Colonic mucosa (tissue), 4 donors: ENCODE results near the gene HLA-B. TPM values are rescaled to one million over a fixed set of nuclear protein-coding genes. Genes with fewer than 3 reads are reported as not detected.
"Not testable (repeated sequence)": the region's sequence is repeated elsewhere in the genome, so short reads cannot be mapped to it uniquely, and the experiment has no call there.

Experiments
- DNase-seq: peaks from one replicate; pipeline ENCODE4 v3.0.0-alpha.2; 2020
- H3K27ac ChIP-seq: fragments of 200-600 bp; one replicate; pipeline ENCODE4 v1.8.0; 2021
- H3K27me3 ChIP-seq: fragments of 200-600 bp; one replicate; pipeline ENCODE4 v1.8.0; 2021
- H3K36me3 ChIP-seq: fragments of 200-600 bp; one replicate; pipeline ENCODE4 v1.8.0; 2021
- H3K4me1 ChIP-seq: fragments of 200-600 bp; one replicate; pipeline ENCODE4 v1.8.0; 2021; ENCODE audit warnings: mild to moderate bottlenecking
- H3K4me3 ChIP-seq: fragments of 200-600 bp; one replicate; pipeline ENCODE4 v1.8.0; 2021
- H3K9ac ChIP-seq, 2 donors: one replicate each; pipeline ENCODE4 v1.7.0; 2013; ENCODE audit warnings: control low read depth in 2 of 2, low read depth in 2 of 2, low read length in 2 of 2
- H3K9me3 ChIP-seq: fragments of 200-600 bp; one replicate; pipeline ENCODE4 v1.8.0; 2021
- CTCF ChIP-seq: fragments of 200-600 bp; IDR thresholded peaks from one replicate; pipeline ENCODE4 v1.8.0; 2022; ENCODE audit warnings: antibody characterized with exemption, mild to moderate bottlenecking
- intact Hi-C: fragments of 100-400 bp; cut with DNase I; formaldehyde crosslinking; loops from one replicate; pipeline ENCODE4 v1.14.1; 2022
- total RNA-seq, 2 donors: library from RNA; stranded (reverse); fragmentation: NEBNext Ultra II Directional in 1 of 2; extraction: Animal tissue kit (Norgen Biotek cat#: 25700) in 1 of 2; gene quantifications; one replicate each; pipeline ENCODE4 v1.2.1, GENCODE V29; 2021
- donor health status: healthy.
- donor health status: DM: no; HTN: no; CAD: no.
- donor health status: DM: no; HTN: no; CAD: no.

HLA-B gene
- total RNA-seq = 1,000 to 10,000 TPM; 1,153 to 3,111 TPM

GRCh38 chr6:31356946-31357466 lies at the start of gene HLA-B:
Gene HLA-B (minus strand): TSS chr6:31357179. CDS start chr6:31357158, 21 bp downstream.
- intact Hi-C loops = no loop called here
- Histone ChIP-seq H3K4me1 (no peaks in the 10 kb centered on the region), H3K4me3 (peak within 1 kb of the TSS; percentile 52), H3K27me3 (no peaks in the 10 kb centered on the region), H3K9me3 (no peaks in the 10 kb centered on the region), H3K27ac (peak within 1 kb of the TSS; percentile 81), H3K9ac (peak within 1 kb of the TSS; percentile 81 to 98), H3K36me3 (peaks cover 4% of the 10 kb centered on the region)
- TF ChIP-seq CTCF = no peak
- peak; percentile 70 for DNase-seq

- no peak overlapping the region for H3K4me3 ChIP-seq
- peaks cover 7% of the 10 kb centered on the region for H3K4me1 ChIP-seq
- no peak overlapping the region for H3K27ac ChIP-seq
- no peaks in the 10 kb centered on the region for H3K27me3 ChIP-seq
- no peaks in the 10 kb centered on the region for H3K36me3 ChIP-seq
- H3K9ac ChIP-seq = no peak overlapping the region
- H3K9me3 ChIP-seq = no peaks in the 10 kb centered on the region
- intact Hi-C loops = no loop called here
- no peak for DNase-seq
- TF ChIP-seq CTCF = no peak
Measured at GRCh38 chr6:31405996-31406395, 49.0 kb upstream of the HLA-B start.

GRCh38 chr6:31404061-31404364 lies 47.0 kb upstream of the HLA-B start:
- H3K9me3 ChIP-seq, DNase-seq, H3K36me3 ChIP-seq, H3K27ac ChIP-seq, H3K27me3 ChIP-seq, intact Hi-C loops, H3K4me1 ChIP-seq: not testable (repeated sequence)
- peak overlapping the region; percentile 80 to 86 for H3K9ac ChIP-seq
- peak overlapping the region; percentile 72 for H3K4me3 ChIP-seq

DNA sequence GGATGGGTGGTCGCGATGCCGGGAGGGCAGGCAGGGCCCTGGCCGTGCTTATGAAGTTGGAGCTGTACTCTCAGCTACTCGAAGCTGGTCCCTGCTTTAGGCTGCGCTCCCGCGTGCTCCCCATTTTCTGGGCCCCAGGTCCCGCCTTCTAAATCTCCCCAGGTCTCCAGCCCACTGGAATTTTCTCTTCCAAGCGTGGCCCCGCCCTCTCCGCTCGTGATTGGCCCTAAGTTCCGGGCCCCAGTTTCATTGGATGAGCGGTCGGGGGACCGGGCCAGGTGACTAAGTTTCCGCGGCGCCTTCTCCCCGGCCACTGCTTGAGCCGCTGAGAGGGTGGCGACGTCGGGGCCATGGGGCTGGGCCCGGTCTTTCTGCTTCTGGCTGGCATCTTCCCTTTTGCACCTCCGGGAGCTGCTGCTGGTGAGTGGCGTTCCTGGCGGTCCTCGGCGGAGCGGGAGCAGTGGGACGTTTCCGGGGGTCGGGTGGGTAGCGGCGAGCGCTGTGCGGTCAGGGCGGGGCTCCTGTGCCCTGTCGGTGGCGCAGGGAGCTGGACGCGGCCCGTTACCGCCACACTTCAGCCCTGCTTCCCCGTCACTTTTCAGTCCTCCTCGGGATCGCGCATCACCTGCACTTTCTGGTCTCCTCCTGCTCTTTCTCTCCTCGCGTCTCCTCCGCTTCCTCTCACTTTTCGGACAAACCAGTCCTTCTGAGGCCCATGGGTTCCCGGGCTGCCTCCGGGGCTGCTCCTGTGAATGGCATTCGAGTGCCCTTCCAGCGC lies 46.5 kb upstream of the HLA-B start, which contains the start of gene MICA:
TSS of gene MICA (plus strand) at position 313 of the 778 bp plus-strand sequence. CDS start at position 351, 38 bp downstream.
- peaks cover 7% of the 10 kb centered on the region for H3K4me1 ChIP-seq
- TF ChIP-seq CTCF = no peak
- peak within 1 kb of the TSS; percentile 80 to 86 for H3K9ac ChIP-seq
- peak within 1 kb of the TSS; percentile 72 for H3K4me3 ChIP-seq
- intact Hi-C loops = no loop called here
- DNase-seq = peak; percentile 96
- H3K27me3 ChIP-seq = no peaks in the 10 kb centered on the region
- peak within 1 kb of the TSS; percentile 98 for H3K27ac ChIP-seq
- H3K9me3 ChIP-seq = no peaks in the 10 kb centered on the region
- no peaks in the 10 kb centered on the region for H3K36me3 ChIP-seq

DNA sequence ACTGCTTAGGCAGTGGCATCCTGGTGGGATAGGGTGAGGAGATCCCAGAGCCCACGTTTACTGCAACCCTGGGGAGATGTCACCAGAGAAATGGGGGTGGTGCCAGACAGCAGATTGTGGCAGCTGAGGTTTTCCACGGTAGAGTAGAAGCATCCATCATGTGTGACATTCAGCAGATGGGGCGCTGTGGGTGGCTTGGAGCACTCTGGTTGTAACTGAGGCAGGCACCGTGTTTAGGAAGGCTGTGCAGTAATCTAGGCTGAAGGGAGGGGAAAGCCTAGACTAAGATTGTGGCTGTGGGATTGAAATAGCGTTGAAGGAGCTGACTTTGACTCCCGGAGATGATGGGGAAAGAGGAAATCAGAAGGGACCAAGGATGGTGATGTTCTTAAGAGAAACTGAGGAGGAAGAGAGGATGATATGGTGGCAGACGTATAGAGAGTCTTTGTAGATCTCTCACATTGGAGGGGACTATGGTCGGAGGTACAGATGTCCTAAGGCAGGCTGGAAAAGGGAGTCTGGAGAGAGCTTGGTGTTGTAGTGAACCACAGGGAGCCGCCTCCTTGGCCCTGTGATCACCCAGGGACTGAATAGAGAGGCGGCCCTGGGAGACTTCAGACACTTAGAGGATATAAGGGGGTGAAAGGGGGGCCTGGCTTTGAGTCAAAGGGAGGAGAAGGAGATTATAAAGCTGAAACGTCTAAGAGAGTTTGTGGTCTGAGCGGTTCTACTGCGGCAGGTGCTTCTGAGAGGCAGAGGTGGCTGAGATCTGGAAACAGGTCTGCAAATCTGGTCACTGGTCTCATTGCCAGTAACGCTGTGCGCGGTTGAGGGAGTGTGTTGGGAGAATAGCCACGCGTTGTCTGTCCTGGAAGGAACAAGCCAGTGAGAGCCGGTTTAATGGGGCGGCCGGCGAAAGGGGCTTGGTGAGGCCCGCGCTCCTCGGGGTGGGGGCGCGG lies 45.6 kb upstream of the HLA-B start:
- DNase-seq = peak; percentile 54
- peaks cover 7% of the 10 kb centered on the region for H3K4me1 ChIP-seq
- H3K27ac ChIP-seq = peak overlapping the region; percentile 98
- intact Hi-C loops = no loop called here
- TF ChIP-seq CTCF = no peak
- no peaks in the 10 kb centered on the region for H3K27me3 ChIP-seq
- H3K36me3 ChIP-seq = no peaks in the 10 kb centered on the region
- H3K9me3 ChIP-seq = no peaks in the 10 kb centered on the region
- peak overlapping the region; percentile 72 for H3K4me3 ChIP-seq
- H3K9ac ChIP-seq = peak overlapping the region; percentile 80 to 86
